ENCODE results near the gene MKRN3.
"Not testable (repeated sequence)": the region's sequence is repeated elsewhere in the genome, so short reads cannot be mapped to it uniquely, and the experiment has no call there.

Gene MKRN3

GRCh38 chr15:23588268-23588667, 22.8 kb downstream of the MKRN3 start:
- DNase-seq (ENCODE audit: low read depth in 2 of 2) = no peak

GRCh38 chr15:23589012-23589411, 23.5 kb downstream of the MKRN3 start:
- no peak for DNase-seq (ENCODE audit: low read depth in 2 of 2)

- DNase-seq (ENCODE audit: low read depth in 2 of 2) = no peak
Observed at GRCh38 chr15:23594252-23594770, 28.8 kb downstream of the MKRN3 start.

GRCh38 chr15:23595368-23595767, 29.9 kb downstream of the MKRN3 start:
- no peak for DNase-seq (ENCODE audit: low read depth in 2 of 2)

- DNase-seq (ENCODE audit: low read depth in 2 of 2) = no peak
Observed at GRCh38 chr15:23596736-23597135, 31.3 kb downstream of the MKRN3 start.

- DNase-seq (ENCODE audit: low read depth in 2 of 2) = not testable (repeated sequence)
Observed at GRCh38 chr15:23597278-23597677, 31.8 kb downstream of the MKRN3 start.

- DNase-seq (ENCODE audit: low read depth in 2 of 2) = no peak
Observed at GRCh38 chr15:23599053-23599452, 33.6 kb downstream of the MKRN3 start.

GRCh38 chr15:23602124-23602523, 36.6 kb downstream of the MKRN3 start:
- no peak for DNase-seq (ENCODE audit: low read depth in 2 of 2)

GRCh38 chr15:23606226-23606625, 40.8 kb downstream of the MKRN3 start:
- DNase-seq (ENCODE audit: low read depth in 2 of 2) = no peak

- DNase-seq (ENCODE audit: low read depth in 2 of 2) = no peak
Observed at GRCh38 chr15:23616536-23616935, 51.1 kb downstream of the MKRN3 start.
